ENCODE measurements around the gene VNN1.

DNA sequence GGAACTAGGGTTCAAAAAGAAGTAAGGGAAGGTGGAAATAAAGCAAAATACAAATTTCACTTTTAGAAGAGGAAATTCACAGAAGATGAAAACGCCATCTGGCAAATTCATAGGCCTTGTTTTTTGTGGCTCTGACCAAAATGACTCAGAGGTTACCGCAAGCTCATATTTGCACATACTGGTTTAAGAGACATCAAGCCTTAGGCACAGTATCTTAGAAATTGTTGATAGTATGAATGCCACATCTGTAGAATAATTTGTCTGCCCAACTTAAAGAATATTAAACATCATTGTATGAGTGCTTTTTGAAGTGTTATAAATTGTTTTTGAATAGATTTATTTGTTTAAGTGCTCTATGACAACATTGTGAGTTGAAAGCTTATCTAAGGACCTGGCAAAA lies 65.5 kb downstream of the VNN1 start:
- TF ChIP-seq, protein P1, sequence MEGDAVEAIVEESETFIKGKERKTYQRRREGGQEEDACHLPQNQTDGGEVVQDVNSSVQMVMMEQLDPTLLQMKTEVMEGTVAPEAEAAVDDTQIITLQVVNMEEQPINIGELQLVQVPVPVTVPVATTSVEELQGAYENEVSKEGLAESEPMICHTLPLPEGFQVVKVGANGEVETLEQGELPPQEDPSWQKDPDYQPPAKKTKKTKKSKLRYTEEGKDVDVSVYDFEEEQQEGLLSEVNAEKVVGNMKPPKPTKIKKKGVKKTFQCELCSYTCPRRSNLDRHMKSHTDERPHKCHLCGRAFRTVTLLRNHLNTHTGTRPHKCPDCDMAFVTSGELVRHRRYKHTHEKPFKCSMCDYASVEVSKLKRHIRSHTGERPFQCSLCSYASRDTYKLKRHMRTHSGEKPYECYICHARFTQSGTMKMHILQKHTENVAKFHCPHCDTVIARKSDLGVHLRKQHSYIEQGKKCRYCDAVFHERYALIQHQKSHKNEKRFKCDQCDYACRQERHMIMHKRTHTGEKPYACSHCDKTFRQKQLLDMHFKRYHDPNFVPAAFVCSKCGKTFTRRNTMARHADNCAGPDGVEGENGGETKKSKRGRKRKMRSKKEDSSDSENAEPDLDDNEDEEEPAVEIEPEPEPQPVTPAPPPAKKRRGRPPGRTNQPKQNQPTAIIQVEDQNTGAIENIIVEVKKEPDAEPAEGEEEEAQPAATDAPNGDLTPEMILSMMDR (IDR thresholded peaks at IDR 0.05): no peak
- no peak for TF ChIP-seq POLR2A (IDR thresholded peaks at IDR 0.05)
